Vagina (tissue), 2 donors: ENCODE measurements around the gene MACROD2.

Experiments used
- POLR2A ChIP-seq, 2 donors: fragments of 450-650 bp; IDR thresholded peaks; one replicate each; pipeline ENCODE4 v1.6.1; 2017; ENCODE audit warnings: antibody characterized with exemption in 2 of 2, mild to moderate bottlenecking in 2 of 2, moderate library complexity in 2 of 2
- POLR2AphosphoS5 ChIP-seq, 2 donors: sonication (generic); formaldehyde crosslinking; IDR thresholded peaks; one replicate each; pipeline ENCODE4 v1.9.0; 2017; ENCODE audit warnings: antibody characterized with exemption in 2 of 2, mild to moderate bottlenecking in 2 of 2, low read depth in 1 of 2; ENCODE audit not compliant: insufficient read depth in 1 of 2
- TF ChIP-seq, protein P1 (sequence below), 3 experiments: fragments of 450-650 bp in 2 of 3; fragments of 200-600 bp in 1 of 3; sonication (generic) in 1 of 3; IDR thresholded peaks; one replicate each; pipeline ENCODE4 v1.5.1; 2017 to 2019; ENCODE audit warnings: antibody characterized with exemption in 3 of 3, mild to moderate bottlenecking in 2 of 3, moderate library complexity in 2 of 3

DNA sequence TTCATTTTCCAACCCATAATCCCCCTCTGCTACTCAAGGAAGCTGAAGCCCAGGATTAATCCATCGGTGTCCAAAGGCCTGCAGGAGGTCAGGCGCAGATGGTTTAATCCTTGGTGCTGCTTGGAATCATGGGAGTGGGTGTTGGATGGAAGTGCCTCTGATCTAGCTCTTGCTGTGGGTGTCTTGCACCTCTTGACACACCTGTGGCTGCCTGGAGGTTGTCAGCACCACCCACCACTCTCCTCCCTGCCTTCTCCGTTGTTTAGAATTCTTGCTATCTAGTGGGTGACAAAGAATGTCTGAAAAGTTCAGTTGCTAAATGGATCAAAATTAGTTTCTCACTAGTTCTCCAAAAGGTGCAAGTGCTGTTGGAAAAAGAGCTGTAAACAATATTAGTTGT is 1416.5 kb downstream of the MACROD2 start:
- TF ChIP-seq, protein P1, sequence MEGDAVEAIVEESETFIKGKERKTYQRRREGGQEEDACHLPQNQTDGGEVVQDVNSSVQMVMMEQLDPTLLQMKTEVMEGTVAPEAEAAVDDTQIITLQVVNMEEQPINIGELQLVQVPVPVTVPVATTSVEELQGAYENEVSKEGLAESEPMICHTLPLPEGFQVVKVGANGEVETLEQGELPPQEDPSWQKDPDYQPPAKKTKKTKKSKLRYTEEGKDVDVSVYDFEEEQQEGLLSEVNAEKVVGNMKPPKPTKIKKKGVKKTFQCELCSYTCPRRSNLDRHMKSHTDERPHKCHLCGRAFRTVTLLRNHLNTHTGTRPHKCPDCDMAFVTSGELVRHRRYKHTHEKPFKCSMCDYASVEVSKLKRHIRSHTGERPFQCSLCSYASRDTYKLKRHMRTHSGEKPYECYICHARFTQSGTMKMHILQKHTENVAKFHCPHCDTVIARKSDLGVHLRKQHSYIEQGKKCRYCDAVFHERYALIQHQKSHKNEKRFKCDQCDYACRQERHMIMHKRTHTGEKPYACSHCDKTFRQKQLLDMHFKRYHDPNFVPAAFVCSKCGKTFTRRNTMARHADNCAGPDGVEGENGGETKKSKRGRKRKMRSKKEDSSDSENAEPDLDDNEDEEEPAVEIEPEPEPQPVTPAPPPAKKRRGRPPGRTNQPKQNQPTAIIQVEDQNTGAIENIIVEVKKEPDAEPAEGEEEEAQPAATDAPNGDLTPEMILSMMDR (IDR thresholded peaks at IDR 0.05): no peak
- TF ChIP-seq POLR2A (IDR thresholded peaks at IDR 0.05): no peak
- TF ChIP-seq POLR2AphosphoS5 (IDR thresholded peaks at IDR 0.05; ENCODE audit: insufficient read depth in 1 of 2, low read depth in 1 of 2): no peak
